Skeletal muscle tissue (tissue), 4 donors: ENCODE measurements around the gene FXYD6. TPM values are rescaled to one million over a fixed set of nuclear protein-coding genes. Genes with fewer than 3 reads are reported as not detected.

Source experiments
- H3K27ac ChIP-seq: one replicate; pipeline ENCODE4 v1.7.0; 2013; ENCODE audit warnings: mild to moderate bottlenecking, low read depth, low read length, inconsistent platforms
- H3K27me3 ChIP-seq, 3 donors: one replicate each; pipeline ENCODE4 v1.7.0; 2013; ENCODE audit warnings: low read length in 3 of 3; ENCODE audit not compliant: control insufficient read depth in 3 of 3, insufficient read depth in 3 of 3
- H3K36me3 ChIP-seq, 3 donors: one replicate each; pipeline ENCODE4 v1.7.0; 2013; ENCODE audit warnings: low read length in 3 of 3; ENCODE audit not compliant: control insufficient read depth in 3 of 3, insufficient read depth in 3 of 3
- H3K4me1 ChIP-seq, 3 donors: one replicate each; pipeline ENCODE4 v1.7.0; 2013; ENCODE audit warnings: low read length in 3 of 3, mild to moderate bottlenecking in 3 of 3; ENCODE audit not compliant: control insufficient read depth in 3 of 3, insufficient read depth in 3 of 3
- H3K4me3 ChIP-seq, 3 donors: one replicate each; pipeline ENCODE4 v1.7.0; 2013; ENCODE audit warnings: low read length in 3 of 3
- H3K9ac ChIP-seq, 3 donors: one replicate each; pipeline ENCODE4 v1.7.0; 2013; ENCODE audit warnings: low read length in 3 of 3, mild to moderate bottlenecking in 3 of 3, moderate library complexity in 2 of 3, low read depth in 1 of 3
- H3K9me3 ChIP-seq, 3 donors: one replicate each; pipeline ENCODE4 v1.7.0; 2013; ENCODE audit warnings: low read length in 3 of 3; ENCODE audit not compliant: control insufficient read depth in 3 of 3
- total RNA-seq: library from RNA; depleted of rRNA; stranded (reverse); fragments of >200 nt; gene quantifications from one replicate; pipeline ENCODE4 v1.2.3, GENCODE V29; 2014
- donor health status: Osteomylitis.

FXYD6 gene
- total RNA-seq, 1 donor from 2014 or later = 23.5 TPM

GRCh38 chr11:117862019-117862725, 14.3 kb downstream of the FXYD6 start:
- no peaks in the 10 kb centered on the region for H3K9me3 ChIP-seq
- peaks cover 20 to 36% (median 21%) of the 10 kb centered on the region in 3 donors for H3K4me1 ChIP-seq
- H3K9ac ChIP-seq = peak overlapping the region in 1 of 3 donors; percentile 33
- no peaks in the 10 kb centered on the region for H3K36me3 ChIP-seq
- peak overlapping the region in 2 of 3 donors; percentile 22 to 45 for H3K4me3 ChIP-seq
- peaks cover 0 to 5% (median 4%) of the 10 kb centered on the region in 3 donors for H3K27me3 ChIP-seq
- H3K27ac ChIP-seq = peak overlapping the region; percentile 50

- Histone ChIP-seq H3K9me3 (no peaks in the 10 kb centered on the region), H3K4me3 (peak overlapping the region in 1 of 3 donors; percentile 22), H3K27ac (peak overlapping the region; percentile 50), H3K9ac (peak overlapping the region in 1 of 3 donors; percentile 33), H3K27me3 (peaks cover 0 to 4% (median 3%) of the 10 kb centered on the region in 3 donors), H3K4me1 (peaks cover 20 to 36% (median 21%) of the 10 kb centered on the region in 3 donors), H3K36me3 (no peaks in the 10 kb centered on the region)
Observed at GRCh38 chr11:117861151-117862018, 15.1 kb downstream of the FXYD6 start.

GRCh38 chr11:117860139-117860538, 16.3 kb downstream of the FXYD6 start:
- Histone ChIP-seq H3K4me3 (no peak overlapping the region), H3K9ac (no peak overlapping the region), H3K9me3 (no peaks in the 10 kb centered on the region), H3K27ac (no peak overlapping the region), H3K36me3 (no peaks in the 10 kb centered on the region), H3K4me1 (peaks cover 20 to 36% (median 21%) of the 10 kb centered on the region in 3 donors), H3K27me3 (peaks cover 0 to 4% (median 3%) of the 10 kb centered on the region in 3 donors)

GRCh38 chr11:117859488-117860112, 16.9 kb downstream of the FXYD6 start:
- no peak overlapping the region for H3K4me3 ChIP-seq
- H3K27ac ChIP-seq = no peak overlapping the region
- peaks cover 20 to 36% (median 21%) of the 10 kb centered on the region in 3 donors for H3K4me1 ChIP-seq
- H3K36me3 ChIP-seq = peaks cover 0 to under 1% (median 0%) of the 10 kb centered on the region in 3 donors
- H3K9ac ChIP-seq = no peak overlapping the region
- peaks cover 0 to 4% (median 3%) of the 10 kb centered on the region in 3 donors for H3K27me3 ChIP-seq
- H3K9me3 ChIP-seq = no peaks in the 10 kb centered on the region

- peaks cover 0 to 3% (median 0%) of the 10 kb centered on the region in 3 donors for H3K36me3 ChIP-seq
- no peak overlapping the region for H3K4me3 ChIP-seq
- H3K9ac ChIP-seq = no peak overlapping the region
- peaks cover 20 to 36% (median 21%) of the 10 kb centered on the region in 3 donors for H3K4me1 ChIP-seq
- no peaks in the 10 kb centered on the region for H3K9me3 ChIP-seq
- H3K27ac ChIP-seq = no peak overlapping the region
- H3K27me3 ChIP-seq = peaks cover 0 to 4% (median 3%) of the 10 kb centered on the region in 3 donors
Observed at GRCh38 chr11:117859061-117859460, 17.4 kb downstream of the FXYD6 start.

- Histone ChIP-seq H3K9ac (no peak overlapping the region), H3K9me3 (no peaks in the 10 kb centered on the region), H3K4me3 (no peak overlapping the region), H3K36me3 (peaks cover 0 to 3% (median 0%) of the 10 kb centered on the region in 3 donors), H3K27ac (no peak overlapping the region), H3K4me1 (peaks cover 20 to 34% (median 21%) of the 10 kb centered on the region in 3 donors), H3K27me3 (peaks cover 0 to 5% (median 4%) of the 10 kb centered on the region in 3 donors)
Observed at GRCh38 chr11:117857734-117858414, 18.6 kb downstream of the FXYD6 start.

- Histone ChIP-seq H3K9me3 (no peaks in the 10 kb centered on the region), H3K4me1 (peaks cover 4 to 17% (median 4%) of the 10 kb centered on the region in 3 donors), H3K27ac (no peak overlapping the region), H3K27me3 (peaks cover 0 to 2% (median 0%) of the 10 kb centered on the region in 3 donors), H3K9ac (no peak overlapping the region), H3K36me3 (peaks cover 0 to 3% (median 0%) of the 10 kb centered on the region in 3 donors), H3K4me3 (no peak overlapping the region)
Observed at GRCh38 chr11:117855912-117856651, 20.4 kb downstream of the FXYD6 start.

- H3K9ac ChIP-seq = no peak overlapping the region
Observed at GRCh38 chr11:117855186-117855845, 21.1 kb downstream of the FXYD6 start.

More at GRCh38 chr11:117855186-117855845, 21.1 kb downstream of the FXYD6 start:
- no peak overlapping the region for H3K4me3 ChIP-seq
- no peak overlapping the region for H3K27ac ChIP-seq
- no peaks in the 10 kb centered on the region for H3K9me3 ChIP-seq
- peaks cover 0 to 2% (median 0%) of the 10 kb centered on the region in 3 donors for H3K27me3 ChIP-seq
- H3K4me1 ChIP-seq = peaks cover 0 to 10% (median 4%) of the 10 kb centered on the region in 3 donors
- H3K36me3 ChIP-seq = peaks cover 0 to 3% (median 0%) of the 10 kb centered on the region in 3 donors
